HepG2 (cell line): ENCODE data around the gene ACVR1B. TPM values are rescaled to one million over a fixed set of nuclear protein-coding genes. Genes with fewer than 3 reads are reported as not detected.

Experiments used
- ATAC-seq: fragments of 200-7000 bp; cut with Tn5 transposase; 3 replicates; pipeline ENCODE4 v1.9.1; 2020; ENCODE audit warnings: mild to moderate bottlenecking, moderate library complexity
- BruUV-seq: library from RNA; stranded (reverse); fragments of 400-500 nt; replicated peaks from 2 replicates; lab custom pipeline; 2021; lab: Mats Ljungman, UMichigan
- CTCF ChIA-PET: fragments of 300-600 bp; formaldehyde crosslinking; extraction: SDS; loops from one replicate; lab custom pipeline; 2021; ENCODE audit warnings: low total read pairs, inconsistent platforms, low intra/inter-chr PET ratio; lab: Yijun Ruan, JAX
- POLR2A ChIA-PET: fragments of 350-600 bp; sonication (Branson Sonifier 250); formaldehyde crosslinking; loops from one replicate; lab custom pipeline; 2020; ENCODE audit warnings: antibody characterized with exemption, inconsistent platforms; lab: Yijun Ruan, JAX
- DNase-seq: peaks from one replicate; pipeline ENCODE4 v3.0.0-alpha.2; 2015; ENCODE audit warnings: low spot score
- FAIRE-seq: peaks from 3 replicates; lab custom pipeline; 2011; peaks lifted over from hg19 to GRCh38; lab: Jason Lieb, UNC
- H2AFZ ChIP-seq: one replicate; pipeline ENCODE4 v1.6.1; 2011; ENCODE audit warnings: low read length, inconsistent platforms
- H3K27ac ChIP-seq: fragments of 300-600 bp; 3 replicates; pipeline ENCODE4 v1.8.0; 2011; ENCODE audit warnings: mixed run types, mild to moderate bottlenecking, mixed read lengths, low read length, inconsistent platforms; ENCODE audit not compliant: insufficient read depth; ENCODE audit errors: extremely low read length
- H3K27me3 ChIP-seq, 2 experiments: fragments of 200-600 bp in 1 of 2; 2 replicates in 1 of 2; 3 replicates in 1 of 2; pipeline versions ENCODE4 v1.6.0 to v1.8.0; 2011; ENCODE audit warnings: low read length in 2 of 2, mild to moderate bottlenecking in 2 of 2, moderate library complexity in 2 of 2, inconsistent platforms in 1 of 2; ENCODE audit not compliant: insufficient read depth in 2 of 2, control insufficient read depth in 1 of 2
- H3K36me3 ChIP-seq, 2 experiments: fragments of 200-600 bp in 1 of 2; replicated peaks in 1 of 2; 2 replicates in 1 of 2; 3 replicates in 1 of 2; pipeline versions ENCODE4 v1.5.1 to v1.8.0; 2011; ENCODE audit warnings: low read length in 2 of 2, inconsistent platforms in 1 of 2; ENCODE audit not compliant: insufficient read depth in 2 of 2, control insufficient read depth in 1 of 2
- H3K4me1 ChIP-seq: 2 replicates; pipeline ENCODE4 v1.5.1; 2012; ENCODE audit warnings: low read length, inconsistent platforms; ENCODE audit not compliant: insufficient read depth
- H3K4me2 ChIP-seq: 2 replicates; pipeline ENCODE4 v1.6.0; 2011; ENCODE audit warnings: low read depth, low read length, inconsistent platforms
- H3K4me3 ChIP-seq, 3 experiments: fragments of 200-600 bp in 1 of 3; sonication (generic), shearing (Covaris generic) in 1 of 3; replicated peaks in 1 of 3; 2 replicates each; pipeline ENCODE4 v1.5.1; 2011 to 2016; ENCODE audit warnings: low read length in 3 of 3, inconsistent platforms in 2 of 3, low read depth in 2 of 3, mild to moderate bottlenecking in 2 of 3, control low read depth in 1 of 3, mixed read lengths in 1 of 3; ENCODE audit not compliant: insufficient read depth in 1 of 3
- H3K79me2 ChIP-seq: one replicate; pipeline ENCODE4 v1.6.1; 2011; ENCODE audit warnings: low read length, inconsistent platforms; ENCODE audit not compliant: insufficient read depth
- H3K9ac ChIP-seq: 2 replicates; pipeline ENCODE4 v1.6.0; 2011; ENCODE audit warnings: mild to moderate bottlenecking, low read depth, low read length, inconsistent platforms; ENCODE audit not compliant: insufficient read depth
- H3K9me3 ChIP-seq: 2 replicates; pipeline ENCODE4 v1.5.1; 2012; ENCODE audit warnings: mild to moderate bottlenecking, low read length
- H4K20me1 ChIP-seq: 2 replicates; pipeline ENCODE4 v1.6.0; 2011; ENCODE audit warnings: inconsistent platforms, mild to moderate bottlenecking, low read length, moderate library complexity; ENCODE audit not compliant: insufficient read depth
- E2F1 ChIP-seq: sonication (generic); formaldehyde crosslinking; IDR thresholded peaks from 2 replicates; pipeline ENCODE4 v1.5.0; 2020; ENCODE audit warnings: missing genetic modification reagents
- NCOA2 ChIP-seq: sonication (generic); formaldehyde crosslinking; IDR thresholded peaks from 2 replicates; pipeline ENCODE4 v1.8.0; 2022; ENCODE audit warnings: inconsistent platforms
- PCBP2 ChIP-seq: fragments of 200-400 bp; formaldehyde crosslinking; optimal IDR thresholded peaks from 2 replicates; pipeline ENCODE3; 2018; ENCODE audit warnings: low read length, low read depth; ENCODE audit not compliant: poor library complexity, severe bottlenecking
- SALL1 ChIP-seq: sonication (generic); formaldehyde crosslinking; IDR thresholded peaks from 2 replicates; pipeline ENCODE4 v1.8.0; 2022; ENCODE audit warnings: mild to moderate bottlenecking, missing genetic modification reagents
- SRSF4 ChIP-seq: fragments of 200-400 bp; formaldehyde crosslinking; IDR thresholded peaks from one replicate; pipeline ENCODE4 v1.6.1; 2018; ENCODE audit warnings: mild to moderate bottlenecking, low read depth, low read length, moderate library complexity; ENCODE audit not compliant: poor library complexity, severe bottlenecking
- ZNF101 ChIP-seq: sonication (generic); formaldehyde crosslinking; IDR thresholded peaks from 2 replicates; pipeline ENCODE4 v1.4.0; 2020; ENCODE audit warnings: mild to moderate bottlenecking, low read depth, missing genetic modification reagents, borderline replicate concordance
- ZNF24 ChIP-seq: fragments of 450-650 bp; IDR thresholded peaks from 2 replicates; pipeline ENCODE4 v1.6.1; 2017; ENCODE audit warnings: antibody characterized with exemption, mild to moderate bottlenecking
- ZNF749 ChIP-seq: sonication (generic); formaldehyde crosslinking; IDR thresholded peaks from 2 replicates; pipeline ENCODE4 v1.8.0; 2022; ENCODE audit warnings: mild to moderate bottlenecking, missing genetic modification reagents, moderate library complexity, borderline replicate concordance
- WGBS: methylation state at CpG from one replicate; pipeline ENCODE4 v1.1.6; 2017; ENCODE audit warnings: low lambda C conversion rate; 5-methylcytosine and 5-hydroxymethylcytosine counted together
- in situ Hi-C: cut with HindIII; loops from 2 replicates; pipeline ENCODE4 v1.10.0; 2017; ENCODE audit warnings: low pct_unique_long_range_greater_than_20kb; ENCODE audit not compliant: extremely low pct_ligation_motif_present
- intact Hi-C: fragments of 100-400 bp; cut with micrococcal nuclease; formaldehyde crosslinking; loops from one replicate; pipeline ENCODE4 v1.10.0; 2022; ENCODE audit not compliant: unreplicated experiment
- polyA plus RNA-seq, 8 experiments: library from polyadenylated mRNA; depleted of rRNA in 3 of 8; stranded (reverse) in 7 of 8; unstranded in 1 of 8; fragments of >200 nt; fragmentation: Illumina TruSeq in 4 of 8; extraction: Trizol in 4 of 8; gene quantifications; 2 replicates each; pipeline versions ENCODE4 v1.2.1 to v1.2.3, GENCODE V29; 2011 to 2016; ENCODE audit warnings: low read depth in 4 of 8, missing spikeins in 1 of 8, mixed read lengths in 1 of 8; ENCODE audit not compliant: insufficient read depth in 1 of 8
- total RNA-seq, 5 experiments: library from RNA; depleted of rRNA; stranded (reverse); fragments of >200 nt; fragmentation: Illumina TruSeq; extraction: Trizol; gene quantifications; 2 replicates each; pipeline ENCODE4 v1.2.3, GENCODE V29; 2016; ENCODE audit warnings: low read depth in 1 of 5

The ACVR1B gene
- total and polyA plus RNA-seq, 2 of the 13 experiments (the other 11 are each of a cell fraction or from before 2014, with no cell fraction given) = 8.9 to 12.1 TPM

DNA sequence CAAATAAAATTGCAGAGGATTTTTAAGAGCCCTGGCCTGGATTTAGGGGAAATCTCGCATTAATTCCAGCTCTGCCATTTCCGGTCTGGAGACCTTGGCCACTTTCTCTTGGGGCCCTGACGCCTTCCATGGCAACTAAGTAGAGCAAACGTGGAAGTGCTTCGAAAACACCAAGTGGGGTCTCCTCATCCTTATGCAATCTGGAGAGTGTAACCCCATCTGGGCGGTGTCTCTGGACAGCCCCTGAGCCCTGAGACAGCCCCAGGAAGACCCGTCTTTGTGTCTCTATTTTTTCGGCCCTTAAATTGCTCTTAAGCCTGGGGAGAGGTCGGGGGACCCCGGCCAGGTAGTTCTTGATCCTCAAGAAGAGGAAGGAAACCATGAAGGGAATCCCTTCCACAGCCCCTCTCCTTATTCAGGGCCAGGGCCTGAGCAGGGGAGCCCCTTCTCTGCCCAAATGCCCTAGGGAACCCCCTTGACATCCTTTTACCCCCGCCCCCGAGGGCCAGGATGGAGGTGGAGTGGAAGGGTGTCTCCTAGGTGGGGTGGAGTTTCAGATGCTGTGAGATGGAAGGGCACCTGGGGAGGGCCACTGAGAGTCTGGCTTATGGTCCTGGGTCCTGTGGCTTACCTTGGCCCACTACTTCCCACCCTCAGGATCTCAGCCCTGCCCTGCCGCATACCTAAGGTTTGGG lies 82.1 kb downstream of the ACVR1B start (continued):
- TF ChIP-seq E2F1 (no peak), PCBP2 (no peak), NCOA2 (no peak)

- Histone ChIP-seq H3K27me3 (peaks cover 3 to 46% of the 10 kb centered on the region in 2 experiments; a peak in 4 of 5 replicates), H3K9ac (no peak overlapping the region), H3K4me2 (no peak overlapping the region), H3K4me3 (no peak overlapping the region), H3K9me3 (no peaks in the 10 kb centered on the region), H3K4me1 (peaks cover 58% of the 10 kb centered on the region), H3K79me2 (no peaks in the 10 kb centered on the region), H4K20me1 (no peaks in the 10 kb centered on the region), H3K36me3 (no peaks in the 10 kb centered on the region), H2AFZ (no peak overlapping the region), H3K27ac (no peak overlapping the region)
- DNase-seq (no peak), ATAC-seq (no peak), FAIRE-seq (no peak)
- WGBS = 83% methylated on average over 4 of the region's 4 CpGs
- TF ChIP-seq SALL1 (no peak), SRSF4 (no peak), ZNF24 (no peak), ZNF101 (CRISPR knock-in tag) (no peak), ZNF749 (CRISPR knock-in tag) (no peak)
- BruUV-seq = no TSS peak
- intact Hi-C loops (no loop called here), in situ Hi-C loops (no loop called here)
- ChIA-PET POLR2A (no interaction called here), CTCF (no interaction called here)
These were observed 83.7 kb downstream of the ACVR1B start for GRCh38 chr12:52035190-52035589.
